Sigmoid colon (tissue), 4 donors: ENCODE results near the gene LRRC55.

Source experiments
- POLR2AphosphoS5 ChIP-seq, 4 donors: sonication (generic); formaldehyde crosslinking; IDR thresholded peaks; one replicate each; pipeline ENCODE4 v1.6.1; 2017; ENCODE audit warnings: antibody characterized with exemption in 4 of 4
- TF ChIP-seq, protein P1 (sequence below), 4 experiments: fragments of 450-650 bp in 3 of 4; fragments of 200-600 bp in 1 of 4; IDR thresholded peaks; one replicate each; pipeline ENCODE4 v1.5.1; 2016 to 2019; ENCODE audit warnings: antibody characterized with exemption in 4 of 4, mild to moderate bottlenecking in 3 of 4, moderate library complexity in 2 of 4

- TF ChIP-seq, protein P1, sequence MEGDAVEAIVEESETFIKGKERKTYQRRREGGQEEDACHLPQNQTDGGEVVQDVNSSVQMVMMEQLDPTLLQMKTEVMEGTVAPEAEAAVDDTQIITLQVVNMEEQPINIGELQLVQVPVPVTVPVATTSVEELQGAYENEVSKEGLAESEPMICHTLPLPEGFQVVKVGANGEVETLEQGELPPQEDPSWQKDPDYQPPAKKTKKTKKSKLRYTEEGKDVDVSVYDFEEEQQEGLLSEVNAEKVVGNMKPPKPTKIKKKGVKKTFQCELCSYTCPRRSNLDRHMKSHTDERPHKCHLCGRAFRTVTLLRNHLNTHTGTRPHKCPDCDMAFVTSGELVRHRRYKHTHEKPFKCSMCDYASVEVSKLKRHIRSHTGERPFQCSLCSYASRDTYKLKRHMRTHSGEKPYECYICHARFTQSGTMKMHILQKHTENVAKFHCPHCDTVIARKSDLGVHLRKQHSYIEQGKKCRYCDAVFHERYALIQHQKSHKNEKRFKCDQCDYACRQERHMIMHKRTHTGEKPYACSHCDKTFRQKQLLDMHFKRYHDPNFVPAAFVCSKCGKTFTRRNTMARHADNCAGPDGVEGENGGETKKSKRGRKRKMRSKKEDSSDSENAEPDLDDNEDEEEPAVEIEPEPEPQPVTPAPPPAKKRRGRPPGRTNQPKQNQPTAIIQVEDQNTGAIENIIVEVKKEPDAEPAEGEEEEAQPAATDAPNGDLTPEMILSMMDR (IDR thresholded peaks at IDR 0.05): no peak
- TF ChIP-seq POLR2AphosphoS5 (IDR thresholded peaks at IDR 0.05): no peak
These were observed 48.6 kb downstream of the LRRC55 start for GRCh38 chr11:57230316-57230715.
